Measurements from ENCODE around the gene CAPN9. TPM values are rescaled to one million over a fixed set of nuclear protein-coding genes. Genes with fewer than 3 reads are reported as not detected.

The CAPN9 gene
- total and polyA plus RNA-seq, 8 donors = 0.08 to 0.73 (median 0.28) TPM; not detected in 5

DNA sequence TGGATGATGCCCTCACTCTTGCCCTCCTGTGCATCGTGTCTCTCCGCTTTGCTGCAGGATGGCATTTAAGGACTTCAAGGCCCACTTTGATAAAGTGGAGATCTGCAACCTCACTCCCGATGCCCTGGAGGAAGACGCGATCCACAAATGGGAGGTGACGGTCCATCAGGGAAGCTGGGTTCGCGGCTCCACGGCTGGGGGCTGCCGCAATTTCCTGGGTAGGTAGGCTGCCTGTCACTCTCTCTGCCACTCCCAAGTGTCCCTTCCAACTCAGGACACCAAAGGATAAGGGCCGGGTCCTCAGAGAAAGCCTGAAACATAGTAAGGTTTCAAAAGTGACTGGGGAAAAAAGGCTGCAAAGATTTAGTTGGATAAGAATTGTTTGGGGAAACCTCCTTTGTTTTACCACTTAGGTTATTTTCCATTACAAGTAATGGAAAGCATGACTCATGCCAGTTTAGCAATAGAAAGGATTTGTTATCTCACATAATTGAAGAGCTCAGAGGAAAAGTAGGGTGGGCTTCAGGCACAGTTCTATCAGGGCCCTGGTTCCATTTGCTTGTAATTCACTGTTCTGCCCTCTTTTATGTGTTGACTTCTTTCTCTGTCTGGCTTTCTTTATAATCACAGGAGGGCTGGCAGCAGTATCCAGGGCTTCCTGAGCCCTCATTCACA, 31.9 kb downstream of the CAPN9 start:
- H3K36me3 ChIP-seq = no peaks in the 10 kb centered on the region
- intact Hi-C loops (cut with DNase I) = no loop called here
- ATAC-seq (no peak), DNase-seq (no peak), FAIRE-seq (no peak)
- TF ChIP-seq, protein P1, sequence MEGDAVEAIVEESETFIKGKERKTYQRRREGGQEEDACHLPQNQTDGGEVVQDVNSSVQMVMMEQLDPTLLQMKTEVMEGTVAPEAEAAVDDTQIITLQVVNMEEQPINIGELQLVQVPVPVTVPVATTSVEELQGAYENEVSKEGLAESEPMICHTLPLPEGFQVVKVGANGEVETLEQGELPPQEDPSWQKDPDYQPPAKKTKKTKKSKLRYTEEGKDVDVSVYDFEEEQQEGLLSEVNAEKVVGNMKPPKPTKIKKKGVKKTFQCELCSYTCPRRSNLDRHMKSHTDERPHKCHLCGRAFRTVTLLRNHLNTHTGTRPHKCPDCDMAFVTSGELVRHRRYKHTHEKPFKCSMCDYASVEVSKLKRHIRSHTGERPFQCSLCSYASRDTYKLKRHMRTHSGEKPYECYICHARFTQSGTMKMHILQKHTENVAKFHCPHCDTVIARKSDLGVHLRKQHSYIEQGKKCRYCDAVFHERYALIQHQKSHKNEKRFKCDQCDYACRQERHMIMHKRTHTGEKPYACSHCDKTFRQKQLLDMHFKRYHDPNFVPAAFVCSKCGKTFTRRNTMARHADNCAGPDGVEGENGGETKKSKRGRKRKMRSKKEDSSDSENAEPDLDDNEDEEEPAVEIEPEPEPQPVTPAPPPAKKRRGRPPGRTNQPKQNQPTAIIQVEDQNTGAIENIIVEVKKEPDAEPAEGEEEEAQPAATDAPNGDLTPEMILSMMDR (IDR thresholded peaks at IDR 0.05) = no peak
- H3K4me1 ChIP-seq = no peaks in the 10 kb centered on the region
- no peak overlapping the region for H3K4me3 ChIP-seq
- no peaks in the 10 kb centered on the region for H3K9me3 ChIP-seq
- 82 to 84% methylated on average over 11 of the region's 11 CpGs for WGBS, 2 donors
- no peak overlapping the region for H3K27ac ChIP-seq
- no peaks in the 10 kb centered on the region for H3K27me3 ChIP-seq

DNA sequence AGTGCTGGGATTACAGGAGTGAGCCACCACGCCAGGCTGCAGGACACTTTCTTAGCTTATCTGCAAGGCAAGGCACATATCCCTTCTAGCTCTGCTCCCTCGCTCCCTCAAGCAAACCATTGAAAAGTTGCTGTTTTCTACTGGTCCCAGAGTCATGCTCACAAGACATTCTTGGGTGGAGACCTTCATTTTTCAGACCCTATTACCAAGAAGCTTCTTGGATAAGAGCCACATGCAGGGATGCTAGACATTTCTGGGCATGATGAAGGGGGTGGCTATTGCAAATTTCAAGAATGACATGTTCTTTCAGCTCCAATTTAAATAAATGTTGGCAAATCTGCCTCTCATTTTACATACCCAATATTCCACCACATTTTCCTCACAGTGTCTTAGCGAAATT, 33.9 kb downstream of the CAPN9 start:
- Histone ChIP-seq H3K27ac (no peak overlapping the region), H3K36me3 (no peaks in the 10 kb centered on the region), H3K4me1 (no peaks in the 10 kb centered on the region), H3K4me3 (no peak overlapping the region), H3K27me3 (no peaks in the 10 kb centered on the region), H3K9me3 (no peaks in the 10 kb centered on the region)
- intact Hi-C loops (cut with DNase I) = no loop called here
- FAIRE-seq = no peak
- DNase-seq = no peak
- TF ChIP-seq, protein P1 (IDR thresholded peaks at IDR 0.05) = no peak
- no peak for ATAC-seq
- WGBS, 2 donors = 90 to 93% methylated on average over 3 of the region's 3 CpGs

GRCh38 chr1:230781594-230781993, 34.4 kb downstream of the CAPN9 start:
- Histone ChIP-seq H3K27ac (no peak overlapping the region), H3K4me1 (no peaks in the 10 kb centered on the region), H3K4me3 (no peak overlapping the region), H3K9me3 (no peaks in the 10 kb centered on the region), H3K36me3 (no peaks in the 10 kb centered on the region), H3K27me3 (no peaks in the 10 kb centered on the region)
- DNase-seq (no peak), FAIRE-seq (no peak), ATAC-seq (no peak)
- TF ChIP-seq, protein P1 (IDR thresholded peaks at IDR 0.05) = no peak
- intact Hi-C loops (cut with DNase I) = no loop called here
- 56 to 63% methylated on average over 3 of the region's 3 CpGs for WGBS, 2 donors

DNA sequence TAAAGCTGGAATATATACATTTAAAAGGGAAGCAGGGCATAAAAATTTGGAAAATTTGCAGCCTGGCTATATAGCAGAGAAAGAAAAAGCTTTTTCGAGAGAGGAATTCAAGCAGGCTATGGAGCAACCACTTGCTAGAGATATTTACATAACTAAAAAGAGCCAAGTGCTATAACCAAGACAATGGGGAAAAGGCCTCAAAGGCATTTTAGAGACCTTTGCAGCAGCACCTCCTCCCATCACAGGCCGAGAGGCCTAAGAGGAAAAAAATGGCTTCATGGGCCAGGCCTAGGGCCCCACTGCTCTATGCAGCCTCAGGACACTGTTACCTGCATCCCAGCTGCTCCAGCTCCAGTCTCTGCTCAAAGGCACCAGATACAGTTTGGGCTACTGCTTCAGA, 37.0 kb downstream of the CAPN9 start:
- FAIRE-seq (no peak), ATAC-seq (no peak), DNase-seq (no peak)
- TF ChIP-seq, protein P1 (IDR thresholded peaks at IDR 0.05) = no peak
- WGBS, 2 donors = 85 to 88% methylated on average over 2 of the region's 2 CpGs
- no peaks in the 10 kb centered on the region for H3K9me3 ChIP-seq
- H3K4me3 ChIP-seq = no peak overlapping the region
- no peak overlapping the region for H3K27ac ChIP-seq
- H3K36me3 ChIP-seq = no peaks in the 10 kb centered on the region
- no peaks in the 10 kb centered on the region for H3K4me1 ChIP-seq
- H3K27me3 ChIP-seq = no peaks in the 10 kb centered on the region
- intact Hi-C loops (cut with DNase I) = no loop called here

DNA sequence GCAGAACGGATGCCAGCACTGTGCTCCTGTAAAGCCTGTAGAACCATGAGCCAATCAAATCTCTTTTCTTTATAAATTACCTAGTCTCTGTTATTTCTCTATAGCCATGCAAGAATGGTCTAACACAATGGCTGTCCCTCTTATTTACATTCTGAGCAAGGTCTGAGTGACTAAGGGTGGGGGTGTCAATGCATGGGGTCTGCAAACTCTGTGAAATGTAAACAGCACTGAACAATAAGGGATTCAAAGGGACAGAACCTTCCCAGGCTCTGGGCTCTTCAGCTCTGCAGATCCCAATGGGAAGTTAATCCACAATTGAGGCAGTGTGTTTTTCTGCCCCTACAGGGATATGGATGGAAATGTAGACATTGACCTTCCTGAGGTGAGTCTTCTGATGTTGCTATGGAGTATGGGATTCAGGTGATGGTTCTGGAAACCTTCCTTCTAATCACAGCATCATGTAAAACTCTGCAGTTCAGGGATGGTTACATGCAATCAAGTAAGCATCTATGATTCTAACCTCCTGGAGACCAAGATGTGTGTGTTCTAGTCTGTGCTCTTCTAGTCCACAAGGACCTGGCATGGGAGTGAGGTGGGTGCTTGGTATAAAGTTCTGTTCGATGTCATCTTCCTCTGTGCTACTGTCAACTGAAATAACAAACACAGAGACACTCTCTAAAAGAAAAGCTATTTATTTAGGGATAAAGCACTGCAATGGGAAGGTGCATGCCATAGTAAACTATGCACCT, 38.6 kb downstream of the CAPN9 start:
- intact Hi-C loops (cut with DNase I) = no loop called here
- H3K27ac ChIP-seq = no peak overlapping the region
- H3K9me3 ChIP-seq = no peaks in the 10 kb centered on the region
- H3K4me1 ChIP-seq = no peaks in the 10 kb centered on the region
- no peaks in the 10 kb centered on the region for H3K27me3 ChIP-seq
- DNase-seq (no peak), FAIRE-seq (no peak), ATAC-seq (no peak)
- H3K4me3 ChIP-seq = no peak overlapping the region
- H3K36me3 ChIP-seq = no peaks in the 10 kb centered on the region
- 51 to 60% methylated on average over 2 of the region's 2 CpGs for WGBS, 2 donors
- TF ChIP-seq, protein P1 (IDR thresholded peaks at IDR 0.05) = no peak
